Measurements from ENCODE around the gene PIP5K1B.

DNA sequence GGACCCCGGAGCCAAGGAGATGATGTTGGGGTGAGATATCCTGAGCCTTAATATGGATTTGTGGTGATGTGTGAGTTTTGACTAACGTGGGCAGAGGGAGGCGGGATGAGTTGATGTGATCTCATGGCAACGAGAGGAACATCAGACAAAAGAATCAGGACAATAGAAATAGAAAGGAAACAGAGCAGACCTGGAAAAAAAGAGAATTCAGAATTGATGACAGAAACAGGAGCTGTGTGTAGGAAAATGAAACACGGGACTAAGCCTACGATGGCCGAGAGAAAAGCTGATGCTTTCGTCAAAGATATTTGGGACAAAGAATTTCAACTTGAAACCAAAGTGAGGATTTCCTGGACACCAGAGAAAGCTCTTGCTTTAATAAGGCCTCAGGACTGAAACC lies 298.0 kb downstream of the PIP5K1B start:
- no peak for TF ChIP-seq CTCF (conservative IDR thresholded peaks at IDR 0.05; ENCODE audit: low read length)
- no peak for TF ChIP-seq EZH2phosphoT487 (IDR thresholded peaks at IDR 0.05; ENCODE audit: borderline replicate concordance)

Measured in Loucy (cell line).